Measurements from ENCODE around the gene ITGB3BP.

DNA sequence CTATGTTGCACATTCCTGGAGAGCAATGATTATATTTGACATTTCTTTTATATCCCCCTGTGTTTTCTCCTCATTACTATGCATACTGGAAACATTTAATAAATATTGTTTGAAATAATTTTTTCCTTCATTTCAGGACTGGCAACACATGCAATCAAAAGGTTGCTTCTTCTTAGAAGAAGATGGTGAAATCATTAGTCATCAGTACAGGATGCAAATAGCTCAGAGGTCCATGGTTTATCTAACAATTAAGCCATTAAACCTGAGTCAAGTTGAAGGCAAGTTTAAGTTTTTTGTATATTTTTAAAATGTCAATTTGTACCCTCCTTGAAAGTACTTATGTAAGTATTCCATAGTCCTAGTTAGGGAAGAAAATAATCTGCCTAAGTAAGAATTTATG lies 22.8 kb upstream of the ITGB3BP start:
- TF ChIP-seq TAF1 (conservative IDR thresholded peaks at IDR 0.05) (no peak), GABPA (IDR thresholded peaks at IDR 0.05 in 1 of 2, conservative IDR thresholded peaks at IDR 0.05 in 1 of 2) (no peak), YY1 (IDR thresholded peaks at IDR 0.05) (no peak), RAD21 (IDR thresholded peaks at IDR 0.05) (no peak), SP1 (IDR thresholded peaks at IDR 0.05) (no peak), NR2F2 (IDR thresholded peaks at IDR 0.05) (no peak), JUND (IDR thresholded peaks at IDR 0.05) (no peak)
- TF ChIP-seq, protein P1, sequence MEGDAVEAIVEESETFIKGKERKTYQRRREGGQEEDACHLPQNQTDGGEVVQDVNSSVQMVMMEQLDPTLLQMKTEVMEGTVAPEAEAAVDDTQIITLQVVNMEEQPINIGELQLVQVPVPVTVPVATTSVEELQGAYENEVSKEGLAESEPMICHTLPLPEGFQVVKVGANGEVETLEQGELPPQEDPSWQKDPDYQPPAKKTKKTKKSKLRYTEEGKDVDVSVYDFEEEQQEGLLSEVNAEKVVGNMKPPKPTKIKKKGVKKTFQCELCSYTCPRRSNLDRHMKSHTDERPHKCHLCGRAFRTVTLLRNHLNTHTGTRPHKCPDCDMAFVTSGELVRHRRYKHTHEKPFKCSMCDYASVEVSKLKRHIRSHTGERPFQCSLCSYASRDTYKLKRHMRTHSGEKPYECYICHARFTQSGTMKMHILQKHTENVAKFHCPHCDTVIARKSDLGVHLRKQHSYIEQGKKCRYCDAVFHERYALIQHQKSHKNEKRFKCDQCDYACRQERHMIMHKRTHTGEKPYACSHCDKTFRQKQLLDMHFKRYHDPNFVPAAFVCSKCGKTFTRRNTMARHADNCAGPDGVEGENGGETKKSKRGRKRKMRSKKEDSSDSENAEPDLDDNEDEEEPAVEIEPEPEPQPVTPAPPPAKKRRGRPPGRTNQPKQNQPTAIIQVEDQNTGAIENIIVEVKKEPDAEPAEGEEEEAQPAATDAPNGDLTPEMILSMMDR (IDR thresholded peaks at IDR 0.05; ENCODE audit: low read depth, low read length, missing input control) = no peak
- TF ChIP-seq, protein P2, sequence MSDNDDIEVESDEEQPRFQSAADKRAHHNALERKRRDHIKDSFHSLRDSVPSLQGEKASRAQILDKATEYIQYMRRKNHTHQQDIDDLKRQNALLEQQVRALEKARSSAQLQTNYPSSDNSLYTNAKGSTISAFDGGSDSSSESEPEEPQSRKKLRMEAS (IDR thresholded peaks at IDR 0.05) = no peak

All from liver (tissue), 3 donors.